Measurements from ENCODE around the gene ASPA.
"Not testable (repeated sequence)": the region's sequence is repeated elsewhere in the genome, so short reads cannot be mapped to it uniquely, and the experiment has no call there.

The ASPA gene

GRCh38 chr17:3513305-3514035 lies 37.7 kb downstream of the ASPA start:
- DNase-seq (ENCODE audit: low read depth) = no peak
- no peak for TF ChIP-seq CTCF (conservative IDR thresholded peaks at IDR 0.05; ENCODE audit: low read depth, low read length)
- H3K4me3 ChIP-seq (ENCODE audit: low read depth, low read length) = no peak overlapping the region

DNA sequence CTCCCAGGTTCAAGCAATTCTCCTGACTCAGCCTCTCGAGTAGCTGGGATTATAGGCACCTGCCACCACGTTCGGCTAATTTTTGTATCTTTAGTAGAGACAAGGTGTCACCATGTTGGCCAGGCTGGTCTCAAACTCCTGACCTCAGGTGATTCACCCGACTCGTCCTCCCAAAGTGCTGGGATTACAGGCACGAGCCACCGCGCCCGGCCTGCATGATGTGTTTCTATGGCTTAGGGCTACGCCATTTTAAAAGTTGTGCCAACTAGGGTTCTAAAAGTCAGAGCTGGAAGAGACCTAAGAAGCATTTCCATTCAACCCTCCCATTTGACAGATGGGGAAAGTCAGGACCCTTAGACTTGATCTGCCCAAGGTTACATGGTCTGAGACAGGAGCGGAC lies 38.4 kb downstream of the ASPA start:
- DNase-seq (ENCODE audit: low read depth) = not testable (repeated sequence)

GRCh38 chr17:3514873-3515272 lies 39.1 kb downstream of the ASPA start:
- DNase-seq (ENCODE audit: low read depth) = no peak
- TF ChIP-seq CTCF (conservative IDR thresholded peaks at IDR 0.05; ENCODE audit: low read depth, low read length) = no peak

More for the DNA sequence above, 38.4 kb downstream of the ASPA start:
- not testable (repeated sequence) for H3K4me3 ChIP-seq (ENCODE audit: low read depth, low read length)

GRCh38 chr17:3519472-3519871 lies 43.7 kb downstream of the ASPA start:
- not testable (repeated sequence) for DNase-seq (ENCODE audit: low read depth)

More at GRCh38 chr17:3514873-3515272, 39.1 kb downstream of the ASPA start:
- no peak overlapping the region for H3K4me3 ChIP-seq (ENCODE audit: low read depth, low read length)

DNA sequence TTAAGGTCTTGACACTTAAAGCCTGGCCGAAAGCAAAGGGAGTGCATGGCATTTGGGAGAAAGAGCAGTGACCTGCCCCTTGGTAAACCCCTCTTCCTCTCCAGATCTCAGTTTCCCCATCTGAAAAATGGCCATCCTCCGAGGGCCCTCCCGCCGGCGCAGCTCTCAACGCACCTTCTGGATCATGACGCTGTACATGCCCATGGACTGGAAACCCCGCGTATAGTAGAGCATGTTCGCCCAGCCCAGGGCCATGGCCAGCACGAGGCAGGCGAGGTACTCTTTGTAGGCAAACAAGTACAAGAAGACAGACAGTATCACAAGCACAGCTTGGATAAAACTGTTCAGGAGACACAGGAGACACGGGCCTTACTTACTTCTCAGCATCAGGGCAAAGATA lies 48.2 kb downstream of the ASPA start:
- no peak for TF ChIP-seq CTCF (conservative IDR thresholded peaks at IDR 0.05; ENCODE audit: low read depth, low read length)
- H3K4me3 ChIP-seq (ENCODE audit: low read depth, low read length) = no peak overlapping the region
- DNase-seq (ENCODE audit: low read depth) = no peak

More at GRCh38 chr17:3519472-3519871, 43.7 kb downstream of the ASPA start:
- H3K4me3 ChIP-seq (ENCODE audit: low read depth, low read length) = not testable (repeated sequence)

GRCh38 chr17:3526491-3526890 lies 50.7 kb downstream of the ASPA start:
- no peak for TF ChIP-seq CTCF (conservative IDR thresholded peaks at IDR 0.05; ENCODE audit: low read depth, low read length)
- DNase-seq (ENCODE audit: low read depth) = no peak
- no peak overlapping the region for H3K4me3 ChIP-seq (ENCODE audit: low read depth, low read length)

DNA sequence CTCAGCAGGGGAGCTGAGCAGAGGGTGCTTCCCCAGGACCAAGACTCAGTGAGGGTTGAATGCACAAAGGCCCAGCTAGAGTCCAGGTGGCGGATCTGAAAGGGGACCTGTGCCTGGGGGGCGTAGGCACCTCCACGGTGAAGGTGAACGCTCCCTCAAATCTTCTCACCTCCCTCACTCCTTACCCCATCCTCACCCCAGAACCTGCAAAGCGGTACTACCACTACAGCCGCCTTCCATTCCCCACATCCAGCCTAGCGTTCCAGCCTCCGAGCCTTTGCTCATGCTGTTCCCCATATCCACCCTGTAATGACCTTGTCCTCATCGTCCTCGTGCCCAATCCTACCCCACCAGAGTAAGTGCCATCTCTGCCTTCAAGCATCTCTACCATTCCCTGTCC lies 51.2 kb downstream of the ASPA start:
- no peak overlapping the region for H3K4me3 ChIP-seq (ENCODE audit: low read depth, low read length)
- no peak for DNase-seq (ENCODE audit: low read depth)

More for the DNA sequence above, 51.2 kb downstream of the ASPA start:
- TF ChIP-seq CTCF (conservative IDR thresholded peaks at IDR 0.05; ENCODE audit: low read depth, low read length) = no peak

Measured in choroid plexus epithelial cell (primary cell).